NB4 (cell line): ENCODE results near the gene MAPK1.

Source experiments
- CTCF ChIP-seq: IDR thresholded peaks from one replicate; pipeline ENCODE4 v1.5.1; 2012; ENCODE audit warnings: low read depth, low read length
- MAX ChIP-seq: IDR thresholded peaks from 2 replicates; pipeline ENCODE4 v1.6.1; 2011; ENCODE audit warnings: low read depth, low read length
- MYC ChIP-seq: IDR thresholded peaks from 2 replicates; pipeline ENCODE4 v1.6.1; 2011; ENCODE audit warnings: low read depth, low read length
- POLR2A ChIP-seq: IDR thresholded peaks from 2 replicates; pipeline ENCODE4 v1.6.1; 2011; ENCODE audit warnings: mild to moderate bottlenecking; ENCODE audit not compliant: insufficient read length; ENCODE audit errors: extremely low read depth

- TF ChIP-seq POLR2A = no peak
- TF ChIP-seq CTCF = no peak
- no peak for TF ChIP-seq MAX
- no peak for TF ChIP-seq MYC
These were observed 101.4 kb downstream of the MAPK1 start for GRCh38 chr22:21765909-21766529.
